Limb (tissue), 2 donors: ENCODE results near the gene RPL38.
"Not testable (repeated sequence)": the region's sequence is repeated elsewhere in the genome, so short reads cannot be mapped to it uniquely, and the experiment has no call there.

Source experiments
- DNase-seq, 2 donors: peaks; one replicate each; pipeline ENCODE4 v3.0.0-alpha.2; 2016; ENCODE audit errors: extremely low spot score in 2 of 2

RPL38 gene

DNA sequence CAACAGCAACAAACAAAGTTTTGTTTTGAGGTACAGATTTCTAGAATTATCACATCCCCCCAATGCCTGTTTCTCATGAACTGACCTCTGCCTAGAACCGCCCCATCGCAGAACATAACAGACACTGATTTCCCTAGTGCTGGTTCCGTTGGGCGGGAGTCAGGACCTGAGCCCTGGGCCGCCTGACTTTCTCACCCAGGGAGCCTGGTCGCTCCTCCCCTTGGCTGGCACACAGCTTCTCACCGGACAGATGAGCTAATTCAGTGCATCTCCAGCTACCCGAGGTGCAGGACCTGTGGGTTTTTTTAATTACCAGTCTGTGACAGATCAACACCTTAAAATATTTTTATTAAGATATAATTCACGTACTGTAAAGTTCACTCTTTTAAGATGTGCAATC is 20.1 kb upstream of the RPL38 start:
- DNase-seq: no peak

DNA sequence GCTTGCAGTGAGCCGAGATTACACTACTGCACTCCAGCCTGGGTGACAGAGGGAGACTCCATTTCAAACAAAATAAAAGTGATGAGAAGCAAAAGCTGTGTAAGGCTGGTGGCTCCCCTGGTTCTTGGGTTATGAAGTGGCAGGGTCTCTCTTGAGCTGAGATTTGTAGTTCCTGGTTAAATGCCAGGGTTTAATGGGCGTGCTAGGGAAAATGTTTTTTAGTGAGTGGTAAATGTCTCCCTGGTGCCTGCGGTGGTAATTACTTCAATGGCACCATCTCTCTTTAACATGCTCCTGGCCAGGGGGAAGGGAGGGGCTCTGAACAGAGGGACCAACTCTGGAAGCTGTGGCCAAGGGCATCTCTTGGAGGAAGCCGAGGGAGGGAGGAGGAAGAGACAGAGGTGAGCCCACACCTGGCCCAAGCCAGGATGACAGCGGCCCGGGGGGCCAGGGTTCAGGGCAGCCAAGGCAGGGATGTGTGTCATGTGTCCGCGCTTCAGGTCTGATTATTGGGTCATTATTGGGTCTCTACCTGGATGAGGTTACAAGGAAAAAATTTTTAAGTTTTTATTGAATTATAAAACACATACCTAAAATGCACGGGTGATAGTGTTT is 17.8 kb upstream of the RPL38 start:
- no peak for DNase-seq

DNA sequence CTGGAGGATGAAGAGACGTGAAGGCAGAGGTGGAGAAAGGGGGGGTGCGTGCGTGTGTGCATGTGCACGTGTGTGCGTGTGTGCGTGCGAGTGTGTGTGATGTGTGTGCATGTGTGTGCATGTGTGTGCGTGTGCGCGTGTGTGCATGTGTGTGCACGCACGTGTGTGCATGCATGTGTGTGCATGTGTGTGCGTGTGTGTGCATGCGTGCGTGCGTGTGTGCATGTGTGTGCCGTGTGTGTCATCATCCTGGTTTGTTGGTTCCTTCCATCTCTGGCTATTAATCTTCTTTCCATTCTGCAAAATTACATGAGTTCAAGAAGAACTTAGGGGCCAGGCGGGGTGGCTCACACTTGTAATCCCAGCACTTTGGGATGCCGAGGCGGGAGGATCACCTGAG is 17.0 kb upstream of the RPL38 start:
- no peak for DNase-seq

DNA sequence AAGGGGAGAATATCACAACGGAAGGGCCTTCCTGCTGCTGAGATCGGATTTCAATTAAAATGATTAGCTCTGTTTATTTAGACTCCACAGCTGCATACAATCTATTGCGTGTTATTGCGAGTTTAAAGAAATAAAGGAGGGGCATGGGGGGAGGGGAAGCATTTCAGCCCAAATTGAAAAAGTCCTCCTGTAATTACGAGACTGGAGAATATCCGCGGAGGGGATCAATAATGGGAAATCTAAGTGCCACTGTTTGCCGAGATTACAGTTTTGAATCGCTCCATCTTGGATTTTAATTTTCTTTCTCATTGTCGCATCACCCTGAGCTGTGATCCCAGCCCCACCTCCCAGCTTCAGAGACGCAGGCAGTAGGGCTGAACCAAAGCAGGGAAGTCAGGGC is 15.7 kb upstream of the RPL38 start:
- no peak for DNase-seq

DNA sequence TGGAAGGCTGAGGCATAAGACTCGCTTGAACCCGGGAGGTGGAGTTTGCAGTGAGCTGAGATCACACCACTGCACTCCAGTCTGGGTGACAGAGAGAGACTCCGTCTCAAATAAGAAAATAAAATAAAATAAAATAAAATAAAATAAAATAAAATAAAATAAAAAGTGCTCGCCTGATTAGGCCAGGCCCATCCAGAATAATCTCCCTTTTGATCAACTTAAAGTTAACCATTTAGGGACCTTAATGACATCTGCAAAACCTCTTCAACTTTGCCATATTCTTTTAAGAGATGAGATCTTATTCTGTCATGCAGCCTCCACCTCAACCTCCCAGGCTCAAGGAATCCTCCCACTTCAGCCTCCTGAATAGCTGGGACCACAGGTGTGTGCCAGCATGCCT is 14.8 kb upstream of the RPL38 start:
- DNase-seq: not testable (repeated sequence)

DNA sequence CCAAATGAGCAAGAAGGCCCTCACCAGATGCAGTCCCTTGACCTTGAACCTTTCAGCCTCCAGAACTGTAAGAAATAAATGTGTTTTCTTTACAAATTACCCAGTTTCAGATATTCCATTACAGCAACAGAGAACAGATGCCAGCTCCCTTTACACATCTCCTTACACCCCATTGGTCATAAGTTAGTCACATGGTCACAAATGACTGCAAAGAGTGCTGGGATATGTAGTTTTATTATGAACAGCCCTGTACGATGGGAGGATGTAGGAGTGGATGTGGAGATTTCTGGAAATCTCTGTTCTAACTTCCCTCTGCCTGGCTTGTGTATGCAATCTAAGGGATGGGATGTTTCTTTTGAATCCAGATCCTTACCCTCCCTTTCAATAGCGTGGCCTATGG is 13.3 kb upstream of the RPL38 start:
- no peak for DNase-seq

DNA sequence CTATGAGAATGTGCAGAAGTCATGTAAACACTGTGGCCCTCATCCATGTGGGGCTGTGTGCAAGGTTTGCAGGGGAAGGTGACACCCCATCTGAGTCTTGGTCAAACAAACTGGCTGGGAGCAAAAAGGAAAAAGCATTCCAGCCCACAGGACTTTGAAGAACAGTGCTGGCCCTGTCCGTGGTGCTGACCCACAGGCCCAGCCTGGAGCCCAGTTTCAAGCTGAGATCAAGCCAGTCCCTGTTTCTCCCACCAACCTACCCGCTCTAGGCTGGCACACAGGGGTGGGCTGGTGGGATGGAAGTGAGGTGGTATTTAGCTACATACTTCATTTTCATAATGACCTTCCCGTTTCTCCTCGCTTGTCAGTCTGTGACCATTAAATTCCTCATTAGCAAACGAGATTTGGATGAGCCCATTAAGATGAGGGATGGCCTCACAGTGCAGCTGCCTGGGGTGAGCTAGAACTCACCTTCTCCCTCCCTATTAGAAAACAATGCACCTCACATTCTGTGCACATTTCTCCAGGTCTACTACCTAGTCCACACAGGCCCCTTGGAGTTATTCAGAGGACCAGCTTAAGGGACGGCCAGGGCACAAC is 12.6 kb upstream of the RPL38 start:
- peak in 1 of 2 donors; percentile 71 for DNase-seq

DNA sequence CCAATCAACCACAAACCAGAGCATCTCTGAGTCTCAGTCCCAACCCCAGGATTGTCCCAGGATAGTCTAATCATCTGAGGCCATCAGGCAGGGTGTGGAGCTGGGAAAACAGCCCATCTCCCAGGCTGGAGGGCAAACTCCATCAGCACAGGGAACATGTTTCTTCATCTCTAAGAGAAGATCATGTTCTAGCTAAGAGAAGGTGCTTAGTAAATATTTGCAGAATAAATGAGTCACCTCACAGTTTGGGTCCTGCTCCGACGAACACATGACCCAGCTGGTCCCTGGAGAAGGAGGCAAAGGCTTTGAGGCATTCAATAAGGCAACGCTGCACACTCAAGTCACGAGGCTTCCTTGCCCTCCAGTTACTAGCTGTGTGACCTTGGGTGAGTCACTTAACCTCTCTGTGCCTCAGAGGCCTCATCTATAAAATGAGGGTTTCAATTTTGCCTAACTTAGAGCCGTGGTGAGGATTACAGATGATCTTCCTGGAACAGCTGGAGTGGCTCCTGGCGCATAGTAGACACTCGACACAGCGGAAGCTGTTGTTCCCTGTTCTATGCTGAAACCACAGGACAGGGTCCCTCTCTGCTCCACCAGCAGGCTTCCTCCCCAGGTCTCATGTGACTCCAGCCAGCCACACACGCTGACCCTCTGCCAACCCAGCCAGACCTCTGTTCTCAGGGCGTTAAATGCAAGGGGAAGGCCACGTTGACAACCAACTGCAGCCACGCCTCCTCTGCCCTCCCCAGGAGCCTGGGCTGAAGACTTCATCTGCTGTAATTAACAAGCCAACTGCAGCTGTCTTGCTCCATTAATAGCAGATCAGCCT is 10.3 kb upstream of the RPL38 start:
- DNase-seq: peak in 1 of 2 donors; percentile 50

DNA sequence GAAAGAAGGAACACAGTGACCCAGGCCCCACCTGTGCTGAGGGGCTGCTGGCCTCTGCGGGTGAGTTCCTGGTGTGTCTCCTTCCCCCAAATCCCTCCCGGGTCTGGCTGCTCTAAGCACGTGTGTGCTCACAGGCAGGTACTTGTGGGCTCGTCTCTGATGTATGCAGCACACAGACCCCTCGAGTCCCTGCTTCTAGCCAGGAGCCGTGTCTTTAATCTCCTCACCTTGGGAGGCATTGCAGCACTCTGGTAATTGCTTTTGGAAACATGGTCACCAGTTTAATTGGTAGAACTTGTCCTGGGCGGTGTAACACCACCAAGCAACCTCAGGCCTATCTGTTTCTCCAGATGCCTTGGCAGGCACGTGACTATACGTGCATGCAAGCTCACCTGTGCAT is 8.8 kb upstream of the RPL38 start:
- no peak for DNase-seq

DNA sequence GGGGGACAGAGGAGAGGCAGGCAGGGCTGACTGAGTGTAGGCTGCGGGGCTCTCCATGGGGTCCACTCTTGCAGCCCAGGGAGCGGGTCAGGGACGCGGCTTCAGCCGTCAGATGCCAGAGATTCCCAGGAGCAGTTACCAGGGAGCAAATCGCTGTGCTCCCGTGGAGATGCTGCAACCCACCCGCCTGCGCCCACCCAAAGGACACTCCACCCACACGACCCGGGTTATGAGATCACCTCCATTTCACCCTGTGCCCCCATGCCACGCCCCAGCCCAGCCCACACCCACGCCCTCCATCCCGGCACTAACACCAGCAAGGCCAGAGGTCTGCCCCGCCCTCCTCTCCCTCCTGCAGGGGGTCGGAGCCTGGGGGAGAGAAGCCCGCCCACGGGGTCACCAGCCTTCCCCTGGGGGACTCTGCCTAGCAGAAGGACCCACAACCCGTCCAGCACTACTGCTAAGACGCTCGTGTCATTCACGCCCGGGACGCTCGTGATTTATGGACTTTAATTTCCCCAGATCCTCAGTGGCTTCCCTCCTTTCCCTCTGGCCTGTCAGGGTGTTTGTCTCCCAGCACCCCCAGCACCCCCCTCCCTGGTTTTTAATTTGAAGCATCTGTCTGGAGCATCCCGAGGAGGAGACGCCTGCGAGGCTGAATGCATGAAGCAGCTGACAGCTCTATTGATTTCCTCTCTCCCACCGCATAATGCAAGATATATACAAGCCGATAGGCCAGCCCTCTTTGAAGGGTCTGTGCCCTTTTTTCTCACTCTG is 6.7 kb upstream of the RPL38 start:
- no peak for DNase-seq

DNA sequence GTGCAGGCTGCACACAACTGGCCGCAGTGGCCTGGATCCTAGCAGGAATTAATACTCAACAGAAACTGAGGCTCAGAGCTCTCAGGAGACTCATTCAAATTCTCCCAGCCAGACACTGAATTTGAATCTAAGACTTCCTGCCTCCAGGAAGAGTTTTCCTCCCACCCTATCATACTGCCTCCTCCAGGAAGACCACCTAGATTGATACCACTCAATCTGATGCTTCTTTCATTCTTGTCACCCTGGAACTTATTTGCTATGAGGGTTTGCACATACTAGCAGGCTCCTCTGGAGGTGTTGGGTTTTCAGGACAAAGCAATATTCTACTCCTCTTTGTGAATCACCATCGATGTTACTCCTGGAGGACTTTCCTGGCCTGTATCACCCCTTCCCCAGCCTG is 5.7 kb upstream of the RPL38 start:
- DNase-seq: no peak

DNA sequence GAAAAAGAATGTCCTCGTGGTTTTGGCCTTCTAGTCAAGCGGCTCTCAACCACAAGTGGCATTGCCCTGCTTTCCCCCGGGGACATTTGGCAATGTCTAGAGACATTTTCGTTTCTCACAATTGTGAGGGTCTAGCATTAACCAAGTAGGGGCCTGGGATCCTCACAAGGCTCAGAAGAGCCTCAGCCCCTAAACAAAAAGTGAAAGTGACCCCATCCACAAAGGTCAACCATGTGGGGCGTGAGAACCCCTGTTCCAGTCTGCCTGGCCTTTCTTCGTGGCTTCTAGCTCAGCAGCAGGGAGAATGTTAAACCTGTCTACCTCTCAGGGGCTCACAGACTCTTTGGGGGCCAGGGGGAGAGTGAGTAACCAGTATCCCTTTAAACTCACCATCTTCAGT is 4.8 kb upstream of the RPL38 start:
- no peak for DNase-seq

DNA sequence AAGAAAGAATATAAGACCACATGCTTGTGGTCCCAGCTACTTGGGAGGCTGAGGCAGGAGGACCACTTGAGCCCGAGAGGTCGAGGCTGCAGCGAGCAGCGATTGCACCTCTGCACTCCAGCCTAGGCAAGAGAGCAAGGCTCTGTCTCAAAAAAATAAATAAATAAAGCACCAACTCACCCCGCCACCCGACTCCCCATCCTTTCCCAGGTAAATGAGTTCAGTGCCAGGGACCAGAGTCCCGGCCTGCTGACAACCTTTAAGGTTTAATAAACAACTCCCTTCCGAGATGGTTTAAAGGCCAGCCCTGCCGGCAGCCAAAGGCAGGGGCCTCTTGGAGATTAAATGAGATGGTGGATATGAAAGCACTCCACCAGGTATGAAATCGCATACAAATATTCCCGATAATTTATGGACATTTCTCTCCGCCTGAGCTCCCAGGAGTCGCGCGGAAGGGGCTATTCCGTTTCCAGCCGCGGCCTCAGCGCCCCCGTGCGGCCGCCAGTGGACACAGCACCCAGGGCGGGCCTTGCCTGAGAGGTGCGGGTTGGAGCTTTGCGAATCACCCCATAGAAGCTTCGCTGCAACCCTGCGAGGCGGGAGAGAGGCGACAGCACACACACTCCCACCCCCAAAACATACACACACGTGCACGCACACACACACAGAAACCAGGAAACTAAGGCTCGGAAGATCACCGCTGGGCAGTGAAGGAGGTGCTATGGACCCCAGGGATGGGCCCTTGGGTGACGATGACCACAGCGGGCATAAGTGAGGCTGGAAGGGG is 4.0 kb upstream of the RPL38 start:
- DNase-seq: peak in 1 of 2 donors; percentile 87

DNA sequence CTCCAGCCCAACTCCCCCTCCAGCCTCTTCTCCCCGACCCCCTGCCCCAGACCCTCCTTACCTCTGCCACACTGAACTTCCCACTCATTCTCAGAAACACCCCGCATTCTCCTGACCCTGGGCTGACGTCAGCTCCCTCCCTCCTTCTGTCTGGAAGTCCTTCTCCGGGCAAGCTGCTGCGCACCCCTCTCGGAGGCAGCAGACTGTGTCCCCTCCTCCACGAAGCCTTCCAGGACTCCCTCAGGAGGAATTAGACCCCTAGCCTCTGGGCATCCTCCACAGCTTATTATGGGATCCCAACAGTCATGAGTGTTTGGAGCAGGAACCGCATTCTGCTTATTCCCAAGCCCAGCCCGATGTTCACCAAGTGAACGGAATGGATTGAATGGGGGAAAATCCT is 3.4 kb upstream of the RPL38 start:
- no peak for DNase-seq

DNA sequence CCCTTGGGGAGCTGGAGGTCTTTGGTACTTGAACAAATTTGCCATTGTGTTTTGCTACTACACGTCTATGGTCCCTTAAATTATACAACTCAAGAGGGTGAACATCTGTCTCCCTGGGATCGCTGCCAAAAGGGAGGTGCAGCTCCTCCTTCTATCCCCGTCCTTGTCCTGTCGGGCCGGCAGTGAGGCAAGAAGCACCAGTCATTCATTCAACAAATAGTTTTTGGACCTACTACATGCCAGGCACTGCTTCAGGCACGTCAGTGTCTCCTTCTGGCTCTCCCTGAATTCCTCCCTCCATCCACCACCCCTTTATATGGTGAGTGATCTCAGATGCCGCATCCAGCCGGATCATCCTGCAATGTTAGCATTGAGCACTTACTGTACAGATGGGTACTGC is 2.2 kb upstream of the RPL38 start:
- DNase-seq: peak in 1 of 2 donors; percentile 67

DNA sequence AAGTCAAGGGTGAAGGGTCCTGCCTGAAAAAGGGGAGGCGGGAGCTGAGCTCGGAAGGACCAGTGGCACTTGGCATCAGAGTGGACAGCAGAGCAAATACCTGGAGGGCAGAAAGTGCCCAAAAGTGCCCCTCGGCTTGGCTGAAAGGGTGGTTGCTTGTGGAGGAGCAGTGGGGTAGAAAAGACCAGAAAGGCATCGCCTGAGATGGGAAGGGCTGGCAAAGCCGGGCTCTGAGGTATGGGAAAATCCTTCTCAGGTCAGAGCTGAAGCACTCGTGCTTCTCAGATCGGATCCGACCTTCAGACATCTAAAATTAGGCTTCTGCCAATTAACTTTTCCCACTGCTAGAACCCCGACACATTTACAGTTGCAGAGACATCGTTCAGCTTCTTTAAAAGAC is 1.5 kb upstream of the RPL38 start:
- no peak for DNase-seq

DNA sequence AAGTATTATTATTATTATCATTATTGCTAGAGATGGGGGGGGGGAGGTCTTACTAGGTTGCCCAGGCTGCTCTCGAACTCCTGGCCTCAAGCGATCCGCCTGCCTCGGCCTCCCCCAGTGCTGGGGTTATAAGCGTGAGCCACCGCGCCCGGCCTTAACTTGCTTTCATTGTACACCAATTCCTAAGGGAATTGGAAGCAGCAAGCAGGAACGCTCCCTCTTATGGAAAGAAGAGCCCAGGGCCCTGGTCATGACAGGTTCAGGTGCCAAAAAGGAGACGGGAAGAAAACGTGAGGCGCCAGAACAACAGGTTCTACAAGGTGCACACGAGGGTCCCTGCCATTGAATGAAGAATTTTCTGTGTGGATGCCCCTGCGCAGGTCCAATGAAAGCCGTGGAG is 540 bp upstream of the RPL38 start:
- DNase-seq: no peak

DNA sequence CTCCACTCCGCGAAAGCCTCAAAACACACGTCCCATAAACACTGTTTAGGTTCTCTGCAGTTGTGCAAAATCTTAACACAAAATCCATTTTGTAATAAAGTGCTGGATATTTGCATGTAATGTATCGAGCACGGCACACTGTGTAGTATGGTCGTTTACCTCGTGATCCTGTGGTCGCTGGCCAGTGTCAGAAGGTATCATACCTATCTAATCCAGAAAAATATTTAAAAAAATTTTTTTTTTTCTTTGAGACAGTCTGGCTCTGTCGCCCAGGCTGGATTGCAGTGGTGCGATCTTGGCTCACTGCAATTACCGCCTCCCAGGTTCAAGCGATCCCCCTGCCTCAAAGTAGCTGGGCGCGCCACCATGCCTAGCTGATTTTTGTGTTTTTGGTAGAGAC is 996 bp downstream of the RPL38 start:
- DNase-seq: no peak

DNA sequence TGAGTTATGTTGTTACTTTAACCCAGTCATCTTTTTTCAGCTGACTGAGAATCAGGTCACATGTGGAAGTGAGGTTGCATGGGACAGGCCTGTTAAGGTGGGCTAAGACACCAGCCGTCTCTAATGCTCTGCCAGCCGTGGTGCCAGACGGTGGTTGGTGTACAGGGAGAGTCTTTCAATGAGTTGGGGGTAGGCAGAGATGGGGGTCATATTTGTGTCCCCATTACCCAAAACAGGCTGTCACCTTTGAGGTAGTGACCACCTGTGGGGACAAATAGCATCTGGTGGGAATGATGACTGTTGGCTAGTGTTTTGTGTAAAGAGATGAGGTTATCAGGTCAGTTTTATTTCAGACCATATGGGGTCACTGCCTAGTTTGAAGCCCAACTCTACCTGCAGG is 1.8 kb downstream of the RPL38 start:
- DNase-seq: no peak

DNA sequence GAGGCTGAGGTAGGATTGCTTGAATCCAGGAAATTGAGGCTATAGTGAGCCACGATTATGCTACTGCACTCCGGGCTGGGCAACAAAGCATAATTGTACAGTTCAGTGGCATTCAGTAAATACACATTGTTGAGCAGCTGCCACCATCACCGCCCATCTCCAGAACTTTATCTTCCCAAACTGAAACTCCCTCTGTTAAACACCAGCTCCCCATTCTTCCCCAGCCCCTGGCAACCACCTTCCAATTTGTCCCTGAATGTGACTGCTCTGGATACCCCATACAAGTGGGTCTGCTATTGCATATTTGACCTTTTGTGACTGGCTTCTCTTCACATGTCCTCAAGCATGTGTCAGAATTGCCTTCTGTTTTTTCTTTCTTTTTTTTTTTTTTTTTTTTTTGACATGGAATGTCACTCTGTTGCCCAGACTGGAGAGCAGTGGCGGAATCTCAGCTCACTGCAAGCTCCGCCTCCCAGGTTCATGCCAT is 2.9 kb downstream of the RPL38 start:
- DNase-seq: no peak
